HG03571 (cell line): ENCODE data around the gene SAMD9L.
A peak's percentile ranks its signal among the peaks of the same experiment; 100 is the strongest.

ENCODE experiments used
- ATAC-seq: cut with Tn5 transposase; IDR thresholded peaks from one replicate; pipeline ENCODE4 v1.9.1; 2021; ENCODE audit not compliant: unreplicated experiment

Gene SAMD9L

GRCh38 chr7:93148144-93148543, at the start of gene SAMD9L:
Gene SAMD9L, minus strand, starts transcription at chr7:93148385. Its CDS starts 12,414 bp downstream, at chr7:93135971.
- peak; percentile 59 for ATAC-seq

- ATAC-seq, result no peak
Observed at GRCh38 chr7:93196336-93196735, 48.2 kb upstream of the SAMD9L start.

- ATAC-seq, result no peak
Observed at GRCh38 chr7:93194386-93194785, 46.2 kb upstream of the SAMD9L start.

GRCh38 chr7:93188870-93189634, 40.9 kb upstream of the SAMD9L start:
- no peak for ATAC-seq

- no peak for ATAC-seq
Observed at GRCh38 chr7:93185303-93186027, 37.3 kb upstream of the SAMD9L start.

- ATAC-seq, result no peak
Observed at GRCh38 chr7:93179173-93179572, 31.0 kb upstream of the SAMD9L start.

GRCh38 chr7:93178213-93178612, 30.0 kb upstream of the SAMD9L start:
- no peak for ATAC-seq

- ATAC-seq, result no peak
Observed at GRCh38 chr7:93176992-93177580, 28.9 kb upstream of the SAMD9L start.

- no peak for ATAC-seq
Observed at GRCh38 chr7:93175219-93175618, 27.0 kb upstream of the SAMD9L start.

- no peak for ATAC-seq
Observed at GRCh38 chr7:93172683-93173082, 24.5 kb upstream of the SAMD9L start.

GRCh38 chr7:93171606-93172226, 23.5 kb upstream of the SAMD9L start:
- no peak for ATAC-seq

- ATAC-seq, result peak; percentile 99
Observed at GRCh38 chr7:93165447-93165846, 17.3 kb upstream of the SAMD9L start.

GRCh38 chr7:93164766-93165165, 16.6 kb upstream of the SAMD9L start:
- ATAC-seq, result no peak

GRCh38 chr7:93161181-93161762, 13.1 kb upstream of the SAMD9L start:
- no peak for ATAC-seq

GRCh38 chr7:93160410-93160809, 12.2 kb upstream of the SAMD9L start:
- ATAC-seq, result no peak

GRCh38 chr7:93159490-93159889, 11.3 kb upstream of the SAMD9L start:
- no peak for ATAC-seq

- ATAC-seq, result no peak
Observed at GRCh38 chr7:93156884-93157283, 8.7 kb upstream of the SAMD9L start.

- ATAC-seq, result no peak
Observed at GRCh38 chr7:93150200-93150835, 2.1 kb upstream of the SAMD9L start.

- ATAC-seq, result no peak
Observed at GRCh38 chr7:93148727-93149126, 542 bp upstream of the SAMD9L start.

- ATAC-seq, result peak; percentile 74
Observed at GRCh38 chr7:93147363-93147762, 822 bp downstream of the SAMD9L start.
